Measurements from ENCODE around the gene KLK8. TPM values are rescaled to one million over a fixed set of nuclear protein-coding genes. Genes with fewer than 3 reads are reported as not detected.

The KLK8 gene
- total RNA-seq, 1 donor from 2014 or later: not detected

- no peaks in the 10 kb centered on the region for H3K36me3 Mint-ChIP-seq (ENCODE audit: unreplicated experiment)
- no peak for DNase-seq
- H3K27ac Mint-ChIP-seq (ENCODE audit: unreplicated experiment): no peak overlapping the region
- H3K9me3 Mint-ChIP-seq (ENCODE audit: unreplicated experiment): peaks cover 2% of the 10 kb centered on the region
- H3K4me1 Mint-ChIP-seq (ENCODE audit: low read depth, unreplicated experiment): peaks cover 4% of the 10 kb centered on the region
- H3K27me3 Mint-ChIP-seq (ENCODE audit: unreplicated experiment): peaks cover 3% of the 10 kb centered on the region
- TF ChIP-seq CTCF (IDR thresholded peaks at IDR 0.05; ENCODE audit: partially characterized antibody, unreplicated experiment): no peak
- H3K4me3 Mint-ChIP-seq (ENCODE audit: unreplicated experiment): no peak overlapping the region
These were observed 35.1 kb upstream of the KLK8 start for GRCh38 chr19:51036519-51036918.

- Mint-ChIP-seq H3K27ac (ENCODE audit: unreplicated experiment) (no peak within 1 kb of the TSS), H3K27me3 (ENCODE audit: unreplicated experiment) (peaks cover 6% of the 10 kb centered on the region), H3K4me3 (ENCODE audit: unreplicated experiment) (no peak within 1 kb of the TSS), H3K4me1 (ENCODE audit: low read depth, unreplicated experiment) (peaks cover 4% of the 10 kb centered on the region), H3K9me3 (ENCODE audit: unreplicated experiment) (peaks cover 4% of the 10 kb centered on the region), H3K36me3 (ENCODE audit: unreplicated experiment) (no peaks in the 10 kb centered on the region)
- no peak for DNase-seq
- TF ChIP-seq CTCF (IDR thresholded peaks at IDR 0.05; ENCODE audit: partially characterized antibody, unreplicated experiment): no peak
These were observed 33.3 kb upstream of the KLK8 start, which contains the start of gene KLK12 for GRCh38 chr19:51034704-51035103. KLK12 (minus strand) TSS chr19:51035002; CDS start chr19:51034621, 381 bp downstream.

DNA sequence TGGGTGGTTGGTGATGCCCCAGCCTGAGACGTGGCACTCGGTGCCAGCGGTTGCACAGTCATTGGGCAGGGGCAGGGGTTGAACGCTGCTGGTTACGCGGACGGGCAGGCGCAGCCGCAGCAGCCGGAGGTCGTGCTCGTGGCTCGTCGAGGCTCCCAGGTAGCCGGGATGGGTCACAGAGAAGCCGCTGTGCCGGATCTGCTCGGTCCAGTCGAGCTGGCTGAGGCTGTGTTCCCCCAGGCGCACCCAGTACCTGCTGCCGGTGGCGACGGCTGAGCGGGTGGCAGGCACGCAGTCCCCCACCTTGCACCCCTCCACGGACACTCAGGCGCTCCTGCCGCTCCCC is 30.4 kb upstream of the KLK8 start:
- no peak overlapping the region for H3K27ac Mint-ChIP-seq (ENCODE audit: unreplicated experiment)
- peaks cover 4% of the 10 kb centered on the region for H3K4me1 Mint-ChIP-seq (ENCODE audit: low read depth, unreplicated experiment)
- H3K36me3 Mint-ChIP-seq (ENCODE audit: unreplicated experiment): peaks cover 1% of the 10 kb centered on the region
- H3K4me3 Mint-ChIP-seq (ENCODE audit: unreplicated experiment): no peak overlapping the region
- H3K9me3 Mint-ChIP-seq (ENCODE audit: unreplicated experiment): peaks cover 4% of the 10 kb centered on the region
- no peak for TF ChIP-seq CTCF (IDR thresholded peaks at IDR 0.05; ENCODE audit: partially characterized antibody, unreplicated experiment)
- peaks cover 6% of the 10 kb centered on the region for H3K27me3 Mint-ChIP-seq (ENCODE audit: unreplicated experiment)
- no peak for DNase-seq

- no peak overlapping the region for H3K27ac Mint-ChIP-seq (ENCODE audit: unreplicated experiment)
- no peak for DNase-seq
- no peak overlapping the region for H3K4me3 Mint-ChIP-seq (ENCODE audit: unreplicated experiment)
- no peak for TF ChIP-seq CTCF (IDR thresholded peaks at IDR 0.05; ENCODE audit: partially characterized antibody, unreplicated experiment)
- peaks cover 9% of the 10 kb centered on the region for H3K27me3 Mint-ChIP-seq (ENCODE audit: unreplicated experiment)
- peaks cover 4% of the 10 kb centered on the region for H3K4me1 Mint-ChIP-seq (ENCODE audit: low read depth, unreplicated experiment)
- peaks cover 4% of the 10 kb centered on the region for H3K9me3 Mint-ChIP-seq (ENCODE audit: unreplicated experiment)
- H3K36me3 Mint-ChIP-seq (ENCODE audit: unreplicated experiment): peaks cover 4% of the 10 kb centered on the region
These were observed 29.9 kb upstream of the KLK8 start for GRCh38 chr19:51031220-51031879.

DNA sequence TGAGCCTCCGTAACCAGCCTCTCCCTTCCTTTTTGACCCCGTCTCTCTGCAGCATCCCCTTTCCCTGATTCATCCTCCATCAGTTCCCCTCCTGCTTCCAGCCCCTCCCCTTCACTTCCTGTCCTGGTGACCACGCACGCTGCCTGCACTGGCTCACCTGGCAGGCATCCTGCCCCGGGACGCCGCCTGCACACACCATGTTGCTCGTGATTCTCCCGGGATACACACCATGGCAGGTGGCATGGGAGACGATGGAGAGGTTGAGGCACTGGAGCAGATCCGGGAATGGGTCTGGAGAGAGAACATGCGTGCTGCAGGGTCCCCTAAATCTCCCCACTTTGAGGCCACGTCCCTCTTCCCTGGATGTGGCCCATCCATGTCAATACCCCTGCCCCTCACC is 29.2 kb upstream of the KLK8 start:
- H3K4me3 Mint-ChIP-seq (ENCODE audit: unreplicated experiment): no peak overlapping the region
- no peak for DNase-seq
- no peak for TF ChIP-seq CTCF (IDR thresholded peaks at IDR 0.05; ENCODE audit: partially characterized antibody, unreplicated experiment)
- peaks cover 9% of the 10 kb centered on the region for H3K27me3 Mint-ChIP-seq (ENCODE audit: unreplicated experiment)
- peaks cover 4% of the 10 kb centered on the region for H3K9me3 Mint-ChIP-seq (ENCODE audit: unreplicated experiment)
- H3K36me3 Mint-ChIP-seq (ENCODE audit: unreplicated experiment): peaks cover 4% of the 10 kb centered on the region
- peaks cover 4% of the 10 kb centered on the region for H3K4me1 Mint-ChIP-seq (ENCODE audit: low read depth, unreplicated experiment)
- no peak overlapping the region for H3K27ac Mint-ChIP-seq (ENCODE audit: unreplicated experiment)

Measured in glutamatergic neuron (in vitro differentiated cells).